ENCODE measurements around the gene MRPL30.
"Not testable (repeated sequence)": the region's sequence is repeated elsewhere in the genome, so short reads cannot be mapped to it uniquely, and the experiment has no call there.

The MRPL30 gene

DNA sequence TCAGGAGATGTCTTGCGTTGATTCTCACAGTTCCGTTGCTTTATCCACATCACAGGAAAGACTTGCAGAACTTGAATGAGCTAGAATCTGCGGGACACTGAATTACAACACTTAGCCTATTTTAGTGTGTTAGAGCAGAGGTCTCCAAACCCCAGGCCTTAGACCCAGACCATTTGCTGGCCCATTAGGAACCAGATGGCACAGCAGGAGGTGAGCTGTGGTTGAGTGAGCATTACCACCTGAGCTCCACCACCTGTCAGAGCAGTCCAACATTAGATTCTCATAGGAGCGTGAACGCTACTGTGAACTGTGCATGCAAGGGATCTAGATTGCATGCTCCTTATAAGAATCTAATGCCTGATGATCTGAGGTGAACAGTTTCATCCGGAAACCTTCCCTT is 3.8 kb downstream of the MRPL30 start:
- no peak for DNase-seq (ENCODE audit: low spot score)

DNA sequence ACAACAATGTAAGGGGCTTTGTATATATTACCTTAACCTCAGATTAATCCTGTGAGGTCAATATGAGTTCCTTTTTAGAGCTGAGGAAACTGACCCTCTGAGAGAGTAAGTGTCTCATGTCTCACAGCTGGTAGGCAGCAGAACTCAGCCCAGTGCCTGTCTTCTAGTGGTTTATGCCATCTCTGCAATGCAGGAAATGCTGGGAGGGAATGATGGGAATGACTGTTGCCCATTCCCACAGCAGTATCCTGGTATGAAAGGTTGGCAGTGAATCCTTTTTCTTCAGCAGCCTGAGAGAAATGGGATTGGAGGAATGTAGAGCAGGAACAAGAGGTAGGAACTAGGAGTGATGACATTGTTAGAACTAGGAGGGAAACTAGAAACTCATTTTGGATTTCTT is 6.0 kb downstream of the MRPL30 start:
- no peak for DNase-seq (ENCODE audit: low spot score)

GRCh38 chr2:99188357-99188756 is 7.4 kb downstream of the MRPL30 start:
- DNase-seq (ENCODE audit: low spot score): no peak

DNA sequence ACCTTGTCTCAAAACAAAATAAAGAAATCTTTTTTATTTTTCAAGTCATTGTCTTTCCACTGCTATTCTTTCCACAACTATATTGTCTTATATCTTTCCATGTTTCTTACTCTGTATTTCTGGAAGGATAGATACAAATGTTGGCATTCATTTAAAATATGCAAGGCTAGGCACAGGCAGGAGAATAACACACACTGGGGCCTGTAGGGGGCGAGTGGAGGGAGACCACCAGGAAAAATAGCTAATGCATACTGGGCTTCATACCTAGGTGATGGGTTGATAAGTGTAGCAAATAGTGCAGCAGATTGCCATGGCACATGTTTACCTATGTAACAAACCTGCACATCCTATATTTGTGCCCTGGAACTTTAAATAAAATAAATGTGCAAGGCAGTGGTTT is 9.6 kb downstream of the MRPL30 start:
- no peak for DNase-seq (ENCODE audit: low spot score)

DNA sequence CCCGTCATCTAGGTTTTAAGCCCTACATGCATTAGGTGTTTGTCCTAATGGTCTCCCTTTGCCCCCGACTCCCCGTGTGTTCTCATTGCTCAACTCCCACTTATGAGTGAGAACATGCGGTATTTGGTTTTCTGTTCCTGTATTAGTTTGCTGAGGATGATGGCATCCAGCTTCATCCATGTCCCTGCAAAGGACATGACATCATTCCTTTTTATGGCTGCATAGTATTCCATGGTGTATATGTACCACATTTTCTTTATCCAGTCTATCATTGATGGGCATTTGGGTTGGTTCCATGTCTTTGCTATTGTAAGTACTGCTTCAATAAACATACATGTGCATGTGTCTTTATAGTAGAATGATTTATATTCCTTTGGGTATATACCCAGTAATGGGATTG is 11.4 kb downstream of the MRPL30 start:
- DNase-seq (ENCODE audit: low spot score): not testable (repeated sequence)

- DNase-seq (ENCODE audit: low spot score): no peak
These were observed 17.3 kb downstream of the MRPL30 start for GRCh38 chr2:99198103-99198841.

- DNase-seq (ENCODE audit: low spot score): no peak
These were observed 19.3 kb downstream of the MRPL30 start for GRCh38 chr2:99200076-99200800.

- DNase-seq (ENCODE audit: low spot score): no peak
These were observed 21.1 kb downstream of the MRPL30 start for GRCh38 chr2:99201959-99202678.

DNA sequence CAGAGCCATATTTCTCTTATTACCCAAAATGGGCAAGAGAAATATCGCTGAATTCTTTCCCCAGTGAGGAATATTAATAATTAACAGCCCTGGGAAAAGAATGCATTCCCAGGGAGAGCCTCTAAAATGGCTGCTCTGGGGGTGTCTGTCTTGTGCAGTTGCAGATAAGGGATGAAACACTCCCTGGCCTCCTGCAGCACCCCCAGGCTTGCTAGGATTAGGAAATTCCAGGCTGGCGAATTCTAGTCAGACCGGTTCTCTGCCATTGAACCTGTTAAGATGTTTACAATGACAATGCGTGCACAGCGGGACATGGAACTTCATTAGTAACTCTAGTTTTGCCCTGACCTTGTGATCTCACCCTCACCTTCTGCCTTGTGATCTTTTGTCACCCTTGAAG is 24.5 kb downstream of the MRPL30 start:
- DNase-seq (ENCODE audit: low spot score): no peak

DNA sequence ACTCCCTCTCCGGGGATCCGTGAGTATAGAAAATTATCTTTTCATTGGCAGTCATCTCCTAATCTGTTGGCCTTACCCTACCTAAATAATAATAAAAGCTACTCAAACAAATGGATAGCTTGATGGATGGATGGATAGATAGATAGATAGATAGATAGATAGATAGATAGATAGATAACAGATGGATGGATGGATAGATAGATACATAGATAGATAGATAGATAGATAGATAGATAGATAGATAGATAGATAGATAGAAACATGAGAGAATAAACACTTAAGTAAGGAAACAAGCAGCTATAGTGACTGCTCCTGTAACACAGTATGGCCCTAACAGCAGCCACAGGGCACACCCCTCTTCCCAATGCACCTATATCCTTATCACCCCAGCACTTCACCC is 35.1 kb downstream of the MRPL30 start:
- no peak for DNase-seq (ENCODE audit: low spot score)

DNA sequence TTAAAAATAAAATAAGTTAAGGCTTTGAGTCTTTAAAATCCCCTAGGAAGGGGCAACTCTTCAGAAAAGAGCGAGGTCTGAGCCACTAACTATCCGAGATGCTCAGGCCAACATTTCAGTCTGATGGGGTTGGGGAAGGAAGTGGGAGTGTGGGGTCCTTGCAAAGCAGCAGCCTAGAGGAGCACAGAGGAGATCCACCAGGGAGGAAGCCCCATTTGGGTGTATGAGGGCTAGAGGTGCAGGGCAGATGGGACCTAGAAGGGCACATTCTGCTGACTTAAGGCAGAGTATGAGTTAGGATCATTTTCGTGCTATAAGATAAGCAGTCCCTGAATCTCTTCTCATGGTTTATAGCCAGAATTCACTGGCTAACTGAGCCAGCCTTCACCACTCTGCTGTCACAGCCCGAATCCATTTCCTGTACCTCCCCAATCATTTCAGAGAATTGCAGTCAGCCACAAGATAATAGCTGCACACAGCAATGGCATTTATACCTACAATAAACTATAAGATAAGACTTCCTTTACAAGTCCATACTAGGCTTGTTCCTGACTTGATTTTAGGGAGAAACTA is 37.0 kb downstream of the MRPL30 start:
- no peak for DNase-seq (ENCODE audit: low spot score)

DNA sequence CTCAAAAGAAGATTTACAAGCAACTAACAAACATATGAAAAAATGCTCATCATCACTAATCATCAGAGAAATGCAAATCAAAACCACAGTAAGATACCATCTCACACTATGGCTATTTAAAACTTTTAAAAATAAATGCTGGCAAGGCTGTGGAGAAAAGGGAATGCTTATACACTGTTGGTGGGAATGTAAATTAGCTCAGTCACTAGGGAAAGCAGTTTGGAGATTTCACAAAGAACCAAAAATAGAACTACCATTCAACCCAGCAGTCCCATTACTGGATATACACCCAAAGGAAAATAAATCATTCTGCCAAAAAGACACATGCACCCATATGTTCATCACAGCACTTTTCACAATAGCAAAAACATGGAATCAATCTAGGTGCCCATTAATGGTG is 52.2 kb downstream of the MRPL30 start:
- DNase-seq (ENCODE audit: low spot score): not testable (repeated sequence)

- DNase-seq (ENCODE audit: low spot score): no peak
These were observed 57.6 kb downstream of the MRPL30 start for GRCh38 chr2:99238599-99238998.

- no peak for DNase-seq (ENCODE audit: low spot score)
These were observed 59.4 kb downstream of the MRPL30 start for GRCh38 chr2:99240431-99240830.

GRCh38 chr2:99242151-99242550 is 61.2 kb downstream of the MRPL30 start:
- no peak for DNase-seq (ENCODE audit: low spot score)
